H1 (cell line): Measurements from ENCODE around the gene IRF4. TPM values are rescaled to one million over a fixed set of nuclear protein-coding genes. Genes with fewer than 3 reads are reported as not detected.

Experiments
- CTCF ChIA-PET: fragments of 300-600 bp; sonication (Branson Sonifier 250); formaldehyde crosslinking; loops from one replicate; lab custom pipeline; 2021; ENCODE audit not compliant: partially characterized antibody; lab: Charles Lee
- POLR2A ChIA-PET: fragments of 300-600 bp; sonication (Branson Sonifier 250); formaldehyde crosslinking; loops from one replicate; lab custom pipeline; 2021; ENCODE audit warnings: inconsistent platforms; ENCODE audit not compliant: partially characterized antibody; lab: Charles Lee
- DNase-seq, 2 experiments: peaks; one replicate each; pipeline versions ENCODE4 v3.0.0 to v3.0.0-alpha.2; 2010 to 2022; ENCODE audit warnings: low spot score in 2 of 2, low read depth in 1 of 2, mixed read lengths in 1 of 2
- FAIRE-seq: peaks from 2 replicates; lab custom pipeline; 2011; peaks lifted over from hg19 to GRCh38; lab: Jason Lieb, UNC
- H2AFZ ChIP-seq: 2 replicates; pipeline ENCODE4 v1.8.1; 2012; ENCODE audit warnings: low read length, inconsistent platforms
- H2AK5ac ChIP-seq: 2 replicates; pipeline ENCODE4 v1.6.1; 2013; ENCODE audit warnings: low read depth, low read length
- H2BK120ac ChIP-seq: replicated peaks from 2 replicates; pipeline ENCODE3; 2013; ENCODE audit warnings: low read depth, low read length, inconsistent platforms
- H2BK12ac ChIP-seq: 2 replicates; pipeline ENCODE4 v1.6.1; 2013; ENCODE audit warnings: low read depth, low read length
- H2BK15ac ChIP-seq: 2 replicates; pipeline ENCODE4 v1.6.1; 2013; ENCODE audit warnings: low read length
- H2BK20ac ChIP-seq: 2 replicates; pipeline ENCODE4 v1.6.1; 2013; ENCODE audit warnings: low read length
- H2BK5ac ChIP-seq: 2 replicates; pipeline ENCODE4 v1.6.1; 2013; ENCODE audit warnings: low read depth, low read length
- H3K14ac ChIP-seq: 2 replicates; pipeline ENCODE4 v1.6.1; 2013; ENCODE audit warnings: inconsistent platforms; ENCODE audit not compliant: insufficient read length
- H3K18ac ChIP-seq: 2 replicates; pipeline ENCODE4 v1.6.1; 2013; ENCODE audit warnings: low read length; ENCODE audit errors: extremely low read depth
- H3K23ac ChIP-seq: 2 replicates; pipeline ENCODE4 v1.6.1; 2013; ENCODE audit warnings: inconsistent platforms; ENCODE audit not compliant: insufficient read length
- H3K23me2 ChIP-seq: 2 replicates; pipeline ENCODE4 v1.6.1; 2013; ENCODE audit warnings: low read depth, low read length
- H3K27ac ChIP-seq: 2 replicates; pipeline ENCODE4 v1.6.1; 2011; ENCODE audit warnings: low read depth, low read length, inconsistent platforms
- H3K27me3 ChIP-seq, 4 experiments: replicated peaks in 1 of 4; 1 replicate in 1 of 4; 2 replicates in 3 of 4; pipeline versions ENCODE4 v1.6.1 to v1.8.1; 2011 to 2013; ENCODE audit warnings: low read length in 3 of 4, mild to moderate bottlenecking in 3 of 4, inconsistent platforms in 2 of 4, mixed read lengths in 2 of 4, moderate library complexity in 1 of 4; ENCODE audit not compliant: control insufficient read depth in 3 of 4, insufficient read depth in 3 of 4; ENCODE audit errors: extremely low read depth in 1 of 4
- H3K36me3 ChIP-seq, 4 experiments: 2 replicates each; pipeline versions ENCODE4 v1.6.1 to v1.8.1; 2011 to 2013; ENCODE audit warnings: mild to moderate bottlenecking in 4 of 4, low read length in 3 of 4, moderate library complexity in 2 of 4, control low read depth in 1 of 4, inconsistent platforms in 1 of 4; ENCODE audit not compliant: insufficient read depth in 4 of 4, control insufficient read depth in 2 of 4
- H3K4ac ChIP-seq: replicated peaks from 2 replicates; pipeline ENCODE3; 2013; ENCODE audit warnings: low read length, low read depth, mixed read lengths, inconsistent platforms; ENCODE audit not compliant: insufficient read length
- H3K4me1 ChIP-seq, 4 experiments: replicated peaks in 1 of 4; 1 replicate in 1 of 4; 2 replicates in 3 of 4; pipeline versions ENCODE4 v1.6.1 to v1.8.1; 2011 to 2013; ENCODE audit warnings: low read length in 3 of 4, inconsistent platforms in 2 of 4, mixed read lengths in 1 of 4; ENCODE audit not compliant: insufficient read depth in 4 of 4, control insufficient read depth in 3 of 4
- H3K4me2 ChIP-seq, 2 experiments: 2 replicates each; pipeline versions ENCODE4 v1.6.1 to v1.8.1; 2011 to 2013; ENCODE audit warnings: low read depth in 2 of 2, low read length in 2 of 2, control low read depth in 1 of 2, inconsistent platforms in 1 of 2, mild to moderate bottlenecking in 1 of 2; ENCODE audit not compliant: insufficient read depth in 1 of 2
- H3K4me3 ChIP-seq, 4 experiments: fragments of 200-600, 300-600 bp in 1 of 4; sonication (generic), shearing (Covaris generic), sonication (Bioruptor Twin) in 1 of 4; 2 replicates each; pipeline versions ENCODE4 v1.5.1 to v1.8.1; 2011 to 2016; ENCODE audit warnings: low read length in 4 of 4, low read depth in 3 of 4, control low read depth in 2 of 4, inconsistent platforms in 2 of 4, mild to moderate bottlenecking in 2 of 4, mixed read lengths in 1 of 4, moderate library complexity in 1 of 4; ENCODE audit not compliant: insufficient read depth in 2 of 4; ENCODE audit errors: extremely low read depth in 1 of 4
- H3K56ac ChIP-seq: replicated peaks from 2 replicates; pipeline ENCODE3; 2013; ENCODE audit warnings: low read depth, mild to moderate bottlenecking, mixed read lengths, low read length, inconsistent platforms; ENCODE audit not compliant: insufficient read length
- H3K79me1 ChIP-seq: 2 replicates; pipeline ENCODE4 v1.6.1; 2013; ENCODE audit warnings: low read depth, low read length, control low read depth
- H3K79me2 ChIP-seq, 2 experiments: 2 replicates each; pipeline versions ENCODE4 v1.6.1 to v1.8.1; 2012 to 2013; ENCODE audit warnings: low read length in 2 of 2, mild to moderate bottlenecking in 2 of 2, inconsistent platforms in 1 of 2; ENCODE audit not compliant: insufficient read depth in 2 of 2, control insufficient read depth in 1 of 2
- H3K9ac ChIP-seq, 4 experiments: replicated peaks in 1 of 4; 1 replicate in 1 of 4; 2 replicates in 3 of 4; pipeline versions ENCODE4 v1.6.1 to v1.8.1; 2011 to 2013; ENCODE audit warnings: low read depth in 3 of 4, low read length in 3 of 4, control low read depth in 2 of 4, mild to moderate bottlenecking in 2 of 4, moderate library complexity in 2 of 4, inconsistent platforms in 1 of 4; ENCODE audit errors: extremely low read depth in 1 of 4
- H3K9me3 ChIP-seq, 2 experiments: 2 replicates each; pipeline versions ENCODE4 v1.6.1 to v1.8.1; 2012 to 2013; ENCODE audit warnings: mild to moderate bottlenecking in 2 of 2, moderate library complexity in 2 of 2, control low read depth in 1 of 2, inconsistent platforms in 1 of 2, low read depth in 1 of 2, low read length in 1 of 2, mixed read lengths in 1 of 2; ENCODE audit not compliant: insufficient read depth in 2 of 2
- H4K20me1 ChIP-seq, 2 experiments: replicated peaks in 1 of 2; 2 replicates each; pipeline versions ENCODE3 to v1.8.1; 2011 to 2013; ENCODE audit warnings: inconsistent platforms in 2 of 2, low read length in 2 of 2, mild to moderate bottlenecking in 1 of 2; ENCODE audit not compliant: insufficient read depth in 2 of 2, control insufficient read depth in 1 of 2
- H4K5ac ChIP-seq: 2 replicates; pipeline ENCODE4 v1.6.1; 2013; ENCODE audit warnings: low read length, low read depth, mixed read lengths, inconsistent platforms; ENCODE audit not compliant: insufficient read length
- H4K8ac ChIP-seq: 2 replicates; pipeline ENCODE4 v1.8.0; 2013; ENCODE audit warnings: mild to moderate bottlenecking, moderate library complexity, low read length, inconsistent platforms; ENCODE audit not compliant: insufficient read depth; ENCODE audit errors: extremely low read depth
- H4K91ac ChIP-seq: replicated peaks from 2 replicates; pipeline ENCODE3; 2013; ENCODE audit warnings: low read length, mixed read lengths, inconsistent platforms; ENCODE audit not compliant: insufficient read length
- BACH1 ChIP-seq: IDR thresholded peaks from 2 replicates; pipeline ENCODE4 v1.6.1; 2012; ENCODE audit warnings: low read length, improper control_type of control experiment
- FOSL1 ChIP-seq: IDR thresholded peaks from 2 replicates; pipeline ENCODE4 v1.6.1; 2011; ENCODE audit warnings: mild to moderate bottlenecking, low read depth, low read length, moderate library complexity; ENCODE audit not compliant: insufficient read depth
- HDAC2 ChIP-seq, 2 experiments: fragments of 300-600 bp in 1 of 2; sonication (generic) in 1 of 2; IDR thresholded peaks; 2 replicates each; pipeline ENCODE4 v1.6.1; 2011 to 2012; ENCODE audit warnings: low read depth in 2 of 2, low read length in 2 of 2, mild to moderate bottlenecking in 2 of 2, moderate library complexity in 2 of 2, borderline replicate concordance in 1 of 2, inconsistent platforms in 1 of 2
- RAD21 ChIP-seq, 2 experiments: IDR thresholded peaks in 1 of 2; conservative IDR thresholded peaks in 1 of 2; 2 replicates each; pipeline ENCODE4 v1.6.1; 2011; ENCODE audit warnings: low read depth in 2 of 2, low read length in 2 of 2, improper control_type of control experiment in 1 of 2, inconsistent platforms in 1 of 2, mild to moderate bottlenecking in 1 of 2, moderate library complexity in 1 of 2
- RFX5 ChIP-seq: IDR thresholded peaks from 2 replicates; pipeline ENCODE4 v1.6.1; 2011; ENCODE audit warnings: low read depth, low read length, improper control_type of control experiment, borderline replicate concordance
- SP1 ChIP-seq: IDR thresholded peaks from 2 replicates; pipeline ENCODE4 v1.6.1; 2011; ENCODE audit warnings: low read depth, low read length
- SP4 ChIP-seq: IDR thresholded peaks from 2 replicates; pipeline ENCODE4 v1.6.1; 2012; ENCODE audit warnings: low read length, inconsistent platforms
- TAF1 ChIP-seq: IDR thresholded peaks from 2 replicates; pipeline ENCODE4 v1.6.1; 2011; ENCODE audit warnings: mild to moderate bottlenecking, low read depth, low read length
- TCF12 ChIP-seq: IDR thresholded peaks from 2 replicates; pipeline ENCODE4 v1.6.1; 2011; ENCODE audit warnings: low read depth, mild to moderate bottlenecking, low read length
- TEAD4 ChIP-seq: IDR thresholded peaks from 2 replicates; pipeline ENCODE4 v1.6.1; 2012; ENCODE audit warnings: low read depth, low read length, inconsistent platforms, mixed read lengths
- WGBS, 2 experiments: shearing (Covaris generic) in 1 of 2; methylation state at CpG; one replicate each; pipeline versions ENCODE4 v1.1.6 to v1.1.7; 2013 to 2015; ENCODE audit warnings: low lambda C conversion rate in 2 of 2, mixed read lengths in 2 of 2, inconsistent platforms in 1 of 2, low coverage in 1 of 2, missing lambda C conversion rate in 1 of 2; ENCODE audit not compliant: insufficient replicate concordance in 2 of 2, insufficient coverage in 1 of 2, insufficient read length in 1 of 2; ENCODE audit errors: extremely low coverage in 1 of 2, missing lambda C conversion rate in 1 of 2; 5-methylcytosine and 5-hydroxymethylcytosine counted together
- polyA plus RNA-seq, 7 experiments: library from polyadenylated mRNA; depleted of rRNA in 3 of 7; stranded (reverse) in 5 of 7; unstranded in 2 of 7; fragments of >200 nt in 5 of 7; fragments of 200-250 nt in 2 of 7; gene quantifications; 1 replicate in 5 of 7; 2 replicates in 1 of 7; 4 replicates in 1 of 7; pipeline versions ENCODE4 v1.2.1 to v1.2.3, GENCODE V29; 2011 to 2013; ENCODE audit warnings: missing spikeins in 2 of 7, mixed read lengths in 2 of 7
- total RNA-seq: library from RNA; stranded (reverse); fragmentation: NEBNext Ultra II Directional; extraction: Animal tissue kit (Norgen Biotek cat#: 25700); gene quantifications from 2 replicates; pipeline ENCODE4 v1.2.1, GENCODE V29; 2021
- TF ChIP-seq, protein P1 (sequence below): IDR thresholded peaks from 2 replicates; pipeline ENCODE4 v1.6.1; 2012; ENCODE audit warnings: low read length, inconsistent platforms

Gene IRF4
- total and polyA plus RNA-seq, 2 of the 8 experiments (the other 6 are each of a cell fraction or from before 2014, with no cell fraction given), result 0.77 to 2.1 TPM

DNA sequence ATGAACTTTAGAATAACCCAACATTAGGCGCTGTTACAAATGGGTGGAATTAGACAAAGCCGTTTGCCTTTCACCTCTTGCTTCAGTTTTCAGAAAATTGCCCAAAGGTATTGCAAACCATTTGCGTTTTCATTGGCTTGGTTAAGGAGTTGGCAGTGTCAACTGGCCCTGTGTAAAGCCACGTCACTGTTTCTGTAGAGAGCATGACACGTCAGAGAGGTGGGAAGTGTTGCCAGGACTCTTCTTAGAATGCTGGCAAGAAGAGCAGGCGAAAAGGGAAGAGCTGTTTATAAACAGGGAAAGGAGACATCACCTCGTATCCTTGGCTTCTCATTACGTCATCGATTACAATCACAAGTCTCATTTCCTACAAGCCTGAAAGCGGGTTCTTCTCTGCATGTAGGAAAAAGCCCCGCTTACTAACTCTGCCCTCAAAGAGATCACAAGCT, 4.2 kb upstream of the IRF4 start:
- FAIRE-seq, result no peak
- no peak for TF ChIP-seq TAF1
- TF ChIP-seq HDAC2 (IDR thresholded peaks at IDR 0.05; ENCODE audit: borderline replicate concordance in 1 of 2, low read depth in 2 of 2, low read length in 2 of 2), result no peak
- no peak for TF ChIP-seq SP4
- no peak for TF ChIP-seq BACH1
- TF ChIP-seq TCF12, result no peak
- TF ChIP-seq SP1, result no peak
- TF ChIP-seq FOSL1, result no peak
- no peak for TF ChIP-seq TEAD4
- no peak for TF ChIP-seq RAD21 (IDR thresholded peaks at IDR 0.05 in 1 of 2, conservative IDR thresholded peaks at IDR 0.05 in 1 of 2; ENCODE audit: low read depth in 2 of 2, low read length in 2 of 2)
- TF ChIP-seq, protein P1, sequence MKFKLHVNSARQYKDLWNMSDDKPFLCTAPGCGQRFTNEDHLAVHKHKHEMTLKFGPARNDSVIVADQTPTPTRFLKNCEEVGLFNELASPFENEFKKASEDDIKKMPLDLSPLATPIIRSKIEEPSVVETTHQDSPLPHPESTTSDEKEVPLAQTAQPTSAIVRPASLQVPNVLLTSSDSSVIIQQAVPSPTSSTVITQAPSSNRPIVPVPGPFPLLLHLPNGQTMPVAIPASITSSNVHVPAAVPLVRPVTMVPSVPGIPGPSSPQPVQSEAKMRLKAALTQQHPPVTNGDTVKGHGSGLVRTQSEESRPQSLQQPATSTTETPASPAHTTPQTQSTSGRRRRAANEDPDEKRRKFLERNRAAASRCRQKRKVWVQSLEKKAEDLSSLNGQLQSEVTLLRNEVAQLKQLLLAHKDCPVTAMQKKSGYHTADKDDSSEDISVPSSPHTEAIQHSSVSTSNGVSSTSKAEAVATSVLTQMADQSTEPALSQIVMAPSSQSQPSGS, result no peak
- no peak for TF ChIP-seq RFX5

More for the DNA sequence above, 4.2 kb upstream of the IRF4 start:
- H2BK15ac ChIP-seq, result no peak overlapping the region
- no peak overlapping the region for H3K56ac ChIP-seq
- H3K23me2 ChIP-seq, result peaks cover 11% of the 10 kb centered on the region; the same call in 1 of the 2 replicates
- H3K9ac ChIP-seq, result no peak overlapping the region
- no peak overlapping the region for H3K23ac ChIP-seq
- H3K18ac ChIP-seq, result no peak overlapping the region
- ChIA-PET CTCF (interaction anchor here (1.9 kb wide), 2 partner anchors 22 to 198 kb away, joined by 6 to 12 read pairs; no protein-coding TSS in a partner anchor), POLR2A (no interaction called here)
- no peak overlapping the region for H3K27ac ChIP-seq
- no peak overlapping the region for H4K91ac ChIP-seq
- H3K4me2 ChIP-seq, result no peak overlapping the region
- H2BK12ac ChIP-seq, result no peak overlapping the region
- H3K36me3 ChIP-seq, result no peaks in the 10 kb centered on the region
- H2BK120ac ChIP-seq, result no peak overlapping the region
- H4K5ac ChIP-seq, result no peak overlapping the region
- H3K14ac ChIP-seq, result no peak overlapping the region
- H2AFZ ChIP-seq, result no peak overlapping the region
- no peaks in the 10 kb centered on the region for H3K9me3 ChIP-seq
- H3K4me3 ChIP-seq, result no peak overlapping the region
- no peak overlapping the region for H2AK5ac ChIP-seq
- DNase-seq, result no peak
- H4K20me1 ChIP-seq, result no peaks in the 10 kb centered on the region
- no peaks in the 10 kb centered on the region for H3K79me2 ChIP-seq
- H3K4ac ChIP-seq, result no peak overlapping the region
- H3K27me3 ChIP-seq, result peaks cover 1 to 32% (median 29%) of the 10 kb centered on the region in 4 experiments
- H3K4me1 ChIP-seq, result peaks cover 0 to 3% (median 0%) of the 10 kb centered on the region in 4 experiments; a peak in 2 of 7 replicates
- no peak overlapping the region for H2BK20ac ChIP-seq
- no peak overlapping the region for H4K8ac ChIP-seq
- WGBS, 2 experiments, result 83% methylated on average over 11 of the region's 11 CpGs; no CpG with 5 or more reads in 1 of the 2 experiments
- no peak overlapping the region for H2BK5ac ChIP-seq
- no peaks in the 10 kb centered on the region for H3K79me1 ChIP-seq
